GM23248 (cell line): ENCODE results near the gene APOLD1. TPM values are rescaled to one million over a fixed set of nuclear protein-coding genes. Genes with fewer than 3 reads are reported as not detected.
"Not testable (repeated sequence)": the region's sequence is repeated elsewhere in the genome, so short reads cannot be mapped to it uniquely, and the experiment has no call there.

Source experiments
- DNase-seq: peaks from one replicate; pipeline ENCODE4 v3.0.0-alpha.2; 2015
- H2AFZ ChIP-seq: fragments of 200-600 bp; sonication (generic); 2 replicates; pipeline ENCODE4 v1.6.1; 2016; ENCODE audit warnings: antibody characterized with exemption
- H3F3A ChIP-seq: fragments of 200-600 bp; sonication (generic); 2 replicates; pipeline ENCODE4 v1.6.1; 2016; ENCODE audit warnings: mild to moderate bottlenecking, antibody characterized with exemption, mixed run types; ENCODE audit not compliant: insufficient read depth
- H3K27ac ChIP-seq: fragments of 200-600 bp; sonication (generic); 2 replicates; pipeline ENCODE4 v1.5.1; 2016; ENCODE audit warnings: mild to moderate bottlenecking
- H3K27me3 ChIP-seq: fragments of 200-600 bp; sonication (generic); replicated peaks from 2 replicates; pipeline ENCODE4 v1.6.1; 2016; ENCODE audit warnings: mild to moderate bottlenecking; ENCODE audit not compliant: insufficient read depth
- H3K36me3 ChIP-seq: fragments of 200-600 bp; sonication (generic); 2 replicates; pipeline ENCODE4 v1.6.1; 2016; ENCODE audit warnings: low read depth, mild to moderate bottlenecking
- H3K4me1 ChIP-seq: fragments of 200-600 bp; sonication (generic); 2 replicates; pipeline ENCODE4 v1.6.1; 2016; ENCODE audit warnings: mild to moderate bottlenecking; ENCODE audit not compliant: insufficient read depth
- H3K4me2 ChIP-seq: fragments of 200-600 bp; sonication (generic); one replicate; pipeline ENCODE4 v1.6.1; 2016; ENCODE audit warnings: mild to moderate bottlenecking; ENCODE audit not compliant: unreplicated experiment
- H3K4me3 ChIP-seq: fragments of 200-600 bp; sonication (generic); 2 replicates; pipeline ENCODE4 v1.5.1; 2016; ENCODE audit warnings: mild to moderate bottlenecking
- H3K79me2 ChIP-seq: fragments of 200-600 bp; sonication (generic); 2 replicates; pipeline ENCODE4 v1.6.1; 2016; ENCODE audit warnings: mild to moderate bottlenecking; ENCODE audit not compliant: insufficient read depth
- H3K9ac ChIP-seq: fragments of 200-600 bp; sonication (generic); 2 replicates; pipeline ENCODE4 v1.6.1; 2016; ENCODE audit warnings: mild to moderate bottlenecking
- H3K9me2 ChIP-seq: fragments of 200-600 bp; sonication (generic); 2 replicates; pipeline ENCODE4 v1.6.1; 2016; ENCODE audit warnings: mixed run types, mild to moderate bottlenecking, moderate library complexity; ENCODE audit not compliant: insufficient read depth
- H3K9me3 ChIP-seq: fragments of 200-600 bp; sonication (generic); one replicate; pipeline ENCODE4 v1.6.1; 2017; ENCODE audit warnings: low read depth
- H4K20me1 ChIP-seq: fragments of 200-600 bp; sonication (generic); 2 replicates; pipeline ENCODE4 v1.6.0; 2016; ENCODE audit not compliant: insufficient read depth
- EZH2 ChIP-seq: fragments of 200-600 bp; sonication (generic); IDR thresholded peaks from 2 replicates; pipeline ENCODE4 v1.6.1; 2018; ENCODE audit warnings: antibody characterized with exemption, mild to moderate bottlenecking; ENCODE audit not compliant: insufficient read depth, poor library complexity, severe bottlenecking
- EZH2phosphoT487 ChIP-seq: fragments of 200-600 bp; sonication (generic); IDR thresholded peaks from 2 replicates; pipeline ENCODE4 v1.6.1; 2018; ENCODE audit warnings: antibody characterized with exemption, moderate library complexity, mild to moderate bottlenecking, low read depth; ENCODE audit not compliant: insufficient read depth
- WGBS, 2 experiments: methylation state at CpG; one replicate each; pipeline ENCODE4 v1.1.6; 2015 to 2017; ENCODE audit warnings: low lambda C conversion rate in 2 of 2, low coverage in 1 of 2; ENCODE audit errors: missing lambda C conversion rate in 2 of 2; 5-methylcytosine and 5-hydroxymethylcytosine counted together
- in situ Hi-C: fragments of 300-500 bp; cut with MboI; formaldehyde crosslinking; loops from 2 replicates; pipeline ENCODE4 v1.15.0; 2020
- polyA plus RNA-seq: library from polyadenylated mRNA; unstranded; fragments of >200 nt; fragmentation: Nextera tagmentation; extraction: Ambion mirVana; gene quantifications from 2 replicates; pipeline ENCODE4 v1.2.1, GENCODE V29; 2016
- total RNA-seq: library from RNA; depleted of rRNA; stranded (reverse); fragments of >200 nt; shearing (Covaris generic); gene quantifications from 2 replicates; pipeline ENCODE4 v1.2.3, GENCODE V29; 2014

Gene APOLD1
- total and polyA plus RNA-seq, 2 experiments from 2014 or later: 3.8 to 5.2 TPM

DNA sequence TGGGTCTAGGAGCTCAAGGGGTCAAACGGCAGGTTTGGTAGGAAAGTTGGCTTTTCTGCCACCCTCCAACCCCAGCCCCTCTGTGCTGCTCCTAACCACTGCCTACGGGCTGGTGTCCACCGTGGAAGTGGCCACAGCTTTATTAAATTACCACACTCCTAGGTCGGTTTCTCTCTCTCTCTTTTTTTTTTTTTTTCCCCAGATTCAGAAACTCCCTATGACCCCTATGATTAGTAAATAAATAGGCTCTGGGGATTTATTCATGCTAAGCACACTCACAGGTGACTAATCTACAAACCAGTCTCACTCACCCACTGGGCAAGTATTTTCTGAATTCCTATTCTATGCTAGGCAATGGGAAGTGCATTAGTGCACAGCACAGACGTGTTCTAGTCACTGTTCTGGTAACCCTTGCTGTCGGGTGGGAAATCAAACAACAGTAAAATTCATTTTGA, 19.0 kb downstream of the APOLD1 start:
- H3K4me1 ChIP-seq: peaks cover 57% of the 10 kb centered on the region
- no peak overlapping the region for H2AFZ ChIP-seq
- peak; percentile 96 for DNase-seq
- in situ Hi-C loops: no loop called here
- H3K4me3 ChIP-seq: peak overlapping the region; percentile 28
- H3K27ac ChIP-seq: peak overlapping the region; percentile 87
- no peaks in the 10 kb centered on the region for H3K36me3 ChIP-seq
- H3K9me3 ChIP-seq: no peaks in the 10 kb centered on the region
- TF ChIP-seq EZH2 (no peak), EZH2phosphoT487 (peak; percentile 54; the same call in 1 of the 2 replicates)
- H3K79me2 ChIP-seq: no peaks in the 10 kb centered on the region
- peak overlapping the region; percentile 65 for H3K9ac ChIP-seq
- WGBS, 2 experiments: 14 to 15% methylated on average over 6 of the region's 6 CpGs
- no peaks in the 10 kb centered on the region for H4K20me1 ChIP-seq
- no peaks in the 10 kb centered on the region for H3K9me2 ChIP-seq
- H3F3A ChIP-seq: peaks cover 56% of the 10 kb centered on the region
- peak overlapping the region; percentile 63 for H3K4me2 ChIP-seq
- no peaks in the 10 kb centered on the region for H3K27me3 ChIP-seq

DNA sequence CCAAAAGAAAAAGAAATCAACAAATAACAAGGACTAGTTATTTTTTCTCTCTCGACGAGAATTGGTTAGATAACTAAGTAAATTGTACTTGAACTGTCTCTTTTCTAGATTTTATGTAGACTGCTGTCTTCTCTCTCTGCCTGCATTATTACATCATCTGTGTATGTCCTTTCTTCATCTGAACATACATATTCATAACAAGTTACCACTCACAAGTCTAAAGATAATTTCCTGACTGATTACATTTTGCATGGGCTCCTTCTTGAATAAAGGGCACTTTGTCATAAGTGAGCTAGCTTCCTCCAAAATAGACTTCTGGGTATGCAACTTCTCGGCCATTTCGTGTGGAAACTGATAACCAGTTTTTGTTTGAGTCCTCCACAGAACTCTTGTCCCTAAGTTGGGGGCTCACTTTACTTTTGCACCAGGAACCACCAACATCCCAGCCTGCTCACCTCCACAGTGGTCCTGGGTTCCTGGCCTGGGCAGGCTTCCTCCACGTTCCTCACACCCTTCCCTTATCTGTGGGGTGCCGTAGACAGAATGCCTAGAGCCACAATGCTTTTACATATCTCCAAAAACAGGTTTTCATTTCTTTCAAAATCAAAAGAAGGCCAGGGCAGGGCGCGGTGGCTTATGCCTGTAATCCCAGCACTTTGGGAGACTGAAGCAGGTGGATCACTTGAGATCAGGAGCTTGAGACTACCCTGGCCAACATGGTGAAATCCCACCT, 21.5 kb downstream of the APOLD1 start:
- no peak overlapping the region for H3K4me3 ChIP-seq
- H3K9me2 ChIP-seq: no peaks in the 10 kb centered on the region
- DNase-seq: no peak
- peaks cover 45% of the 10 kb centered on the region for H3K4me1 ChIP-seq
- no peak overlapping the region for H2AFZ ChIP-seq
- peak overlapping the region; percentile 92; the same call in 1 of the 2 replicates for H3K27ac ChIP-seq
- no peaks in the 10 kb centered on the region for H3K9me3 ChIP-seq
- in situ Hi-C loops: no loop called here
- TF ChIP-seq EZH2phosphoT487: no peak
- TF ChIP-seq EZH2: no peak
- peaks cover 49% of the 10 kb centered on the region for H3F3A ChIP-seq
- no peaks in the 10 kb centered on the region for H4K20me1 ChIP-seq
- 78% methylated on average over 8 of the region's 8 CpGs for WGBS, 2 experiments
- no peak overlapping the region for H3K4me2 ChIP-seq
- no peak overlapping the region; the same call in 1 of the 2 replicates for H3K9ac ChIP-seq
- H3K36me3 ChIP-seq: no peaks in the 10 kb centered on the region
- no peaks in the 10 kb centered on the region for H3K79me2 ChIP-seq
- no peaks in the 10 kb centered on the region for H3K27me3 ChIP-seq

DNA sequence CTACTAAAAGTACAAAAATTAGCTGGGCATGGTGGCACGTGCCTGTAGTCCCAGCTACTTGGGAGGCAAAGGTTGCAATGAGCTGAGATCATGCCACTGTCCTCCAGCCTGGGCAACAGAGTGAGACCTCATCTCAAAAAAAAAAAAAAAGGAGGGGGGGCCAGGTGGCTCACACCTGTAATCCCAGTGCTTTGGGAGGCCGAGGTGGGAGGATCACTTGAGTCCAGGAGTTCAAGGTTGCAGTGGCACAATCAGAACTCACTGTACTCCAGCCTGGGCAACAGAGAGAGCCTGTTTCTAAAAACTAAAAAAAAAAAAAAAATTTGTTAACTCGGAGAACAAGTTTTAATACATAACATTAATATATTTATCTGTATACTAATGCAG, 22.1 kb downstream of the APOLD1 start:
- H3K9me2 ChIP-seq, H3K4me3 ChIP-seq, H3K79me2 ChIP-seq, in situ Hi-C loops, H2AFZ ChIP-seq, H4K20me1 ChIP-seq, H3K27me3 ChIP-seq, H3K36me3 ChIP-seq, DNase-seq, H3K9me3 ChIP-seq: not testable (repeated sequence)
- H3K27ac ChIP-seq: peak overlapping the region; percentile 92
- H3F3A ChIP-seq: peaks cover 43% of the 10 kb centered on the region
- peak overlapping the region; percentile 59 for H3K4me2 ChIP-seq
- peak overlapping the region; percentile 69 for H3K9ac ChIP-seq
- WGBS, 2 experiments: 87 to 88% methylated on average over 3 of the region's 3 CpGs
- H3K4me1 ChIP-seq: peaks cover 45% of the 10 kb centered on the region

- Histone ChIP-seq H3K9ac (peak overlapping the region; percentile 69), H3K36me3 (no peaks in the 10 kb centered on the region), H3F3A (peaks cover 37% of the 10 kb centered on the region), H4K20me1 (no peaks in the 10 kb centered on the region), H3K9me3 (no peaks in the 10 kb centered on the region), H3K27me3 (no peaks in the 10 kb centered on the region), H2AFZ (peak overlapping the region; percentile 62), H3K4me1 (peaks cover 39% of the 10 kb centered on the region), H3K4me2 (peak overlapping the region; percentile 59), H3K4me3 (peak overlapping the region; percentile 29), H3K27ac (peak overlapping the region; percentile 92), H3K79me2 (no peaks in the 10 kb centered on the region; the same call in 1 of the 2 replicates), H3K9me2 (no peaks in the 10 kb centered on the region)
- in situ Hi-C loops: no loop called here
- TF ChIP-seq EZH2phosphoT487: no peak
- TF ChIP-seq EZH2: no peak
- peak; percentile 67 for DNase-seq
- WGBS, 2 experiments: 21 to 24% methylated on average over 11 of the region's 11 CpGs
These were observed 22.7 kb downstream of the APOLD1 start for GRCh38 chr12:12807970-12808702.
